ENCODE measurements around the gene AUTS2.
A peak's percentile ranks its signal among the peaks of the same experiment; 100 is the strongest.

AUTS2 gene

GRCh38 chr7:70040051-70040450 lies 441.8 kb downstream of the AUTS2 start:
- no peaks in the 10 kb centered on the region for H3K4me1 ChIP-seq (ENCODE audit: insufficient read depth, poor library complexity, severe bottlenecking)
- TF ChIP-seq CTCF (IDR thresholded peaks at IDR 0.05; ENCODE audit: poor library complexity, severe bottlenecking) = no peak
- ATAC-seq (ENCODE audit: low read depth) = no peak

GRCh38 chr7:70040970-70041766 lies 442.9 kb downstream of the AUTS2 start:
- peak; percentile 24 for TF ChIP-seq CTCF (IDR thresholded peaks at IDR 0.05; ENCODE audit: poor library complexity, severe bottlenecking)
- DNase-seq (ENCODE audit: low spot score) = no peak
- Histone ChIP-seq H3K4me1 (ENCODE audit: insufficient read depth, poor library complexity, severe bottlenecking) (no peaks in the 10 kb centered on the region), H3K27ac (ENCODE audit: poor library complexity, severe bottlenecking) (no peak overlapping the region), H3K27me3 (ENCODE audit: insufficient read depth, poor library complexity, severe bottlenecking) (no peaks in the 10 kb centered on the region), H3K4me3 (ENCODE audit: severe bottlenecking) (no peak overlapping the region), H3K9me3 (ENCODE audit: severe bottlenecking) (no peaks in the 10 kb centered on the region), H3K36me3 (ENCODE audit: low read depth) (no peaks in the 10 kb centered on the region)
- ATAC-seq (ENCODE audit: low read depth) = no peak

More at GRCh38 chr7:70040051-70040450, 441.8 kb downstream of the AUTS2 start:
- Histone ChIP-seq H3K27ac (ENCODE audit: poor library complexity, severe bottlenecking) (no peak overlapping the region), H3K27me3 (ENCODE audit: insufficient read depth, poor library complexity, severe bottlenecking) (no peaks in the 10 kb centered on the region), H3K36me3 (ENCODE audit: low read depth) (no peaks in the 10 kb centered on the region), H3K9me3 (ENCODE audit: severe bottlenecking) (no peaks in the 10 kb centered on the region), H3K4me3 (ENCODE audit: severe bottlenecking) (no peak overlapping the region)
- DNase-seq (ENCODE audit: low spot score) = no peak

- TF ChIP-seq CTCF (IDR thresholded peaks at IDR 0.05; ENCODE audit: poor library complexity, severe bottlenecking) = peak; percentile 19
- ATAC-seq (ENCODE audit: low read depth) (no peak), DNase-seq (ENCODE audit: low spot score) (no peak)
- Histone ChIP-seq H3K4me1 (ENCODE audit: insufficient read depth, poor library complexity, severe bottlenecking) (no peaks in the 10 kb centered on the region), H3K27me3 (ENCODE audit: insufficient read depth, poor library complexity, severe bottlenecking) (no peaks in the 10 kb centered on the region), H3K9me3 (ENCODE audit: severe bottlenecking) (no peaks in the 10 kb centered on the region), H3K4me3 (ENCODE audit: severe bottlenecking) (no peak overlapping the region), H3K27ac (ENCODE audit: poor library complexity, severe bottlenecking) (no peak overlapping the region), H3K36me3 (ENCODE audit: low read depth) (no peaks in the 10 kb centered on the region)
Measured at GRCh38 chr7:70042533-70042932, 444.3 kb downstream of the AUTS2 start.

GRCh38 chr7:70043015-70043538 lies 444.8 kb downstream of the AUTS2 start:
- no peak overlapping the region for H3K4me3 ChIP-seq (ENCODE audit: severe bottlenecking)
- H3K9me3 ChIP-seq (ENCODE audit: severe bottlenecking) = no peaks in the 10 kb centered on the region
- ATAC-seq (ENCODE audit: low read depth) (no peak), DNase-seq (ENCODE audit: low spot score) (no peak)
- TF ChIP-seq CTCF (IDR thresholded peaks at IDR 0.05; ENCODE audit: poor library complexity, severe bottlenecking) = no peak
- H3K27me3 ChIP-seq (ENCODE audit: insufficient read depth, poor library complexity, severe bottlenecking) = no peaks in the 10 kb centered on the region
- no peaks in the 10 kb centered on the region for H3K36me3 ChIP-seq (ENCODE audit: low read depth)
- no peak overlapping the region for H3K27ac ChIP-seq (ENCODE audit: poor library complexity, severe bottlenecking)
- H3K4me1 ChIP-seq (ENCODE audit: insufficient read depth, poor library complexity, severe bottlenecking) = no peaks in the 10 kb centered on the region

GRCh38 chr7:70044064-70044463 lies 445.8 kb downstream of the AUTS2 start:
- H3K9me3 ChIP-seq (ENCODE audit: severe bottlenecking) = no peaks in the 10 kb centered on the region
- ATAC-seq (ENCODE audit: low read depth) (no peak), DNase-seq (ENCODE audit: low spot score) (no peak)
- no peaks in the 10 kb centered on the region for H3K27me3 ChIP-seq (ENCODE audit: insufficient read depth, poor library complexity, severe bottlenecking)
- TF ChIP-seq CTCF (IDR thresholded peaks at IDR 0.05; ENCODE audit: poor library complexity, severe bottlenecking) = no peak
- no peaks in the 10 kb centered on the region for H3K36me3 ChIP-seq (ENCODE audit: low read depth)
- no peak overlapping the region for H3K27ac ChIP-seq (ENCODE audit: poor library complexity, severe bottlenecking)
- H3K4me1 ChIP-seq (ENCODE audit: insufficient read depth, poor library complexity, severe bottlenecking) = no peaks in the 10 kb centered on the region
- no peak overlapping the region for H3K4me3 ChIP-seq (ENCODE audit: severe bottlenecking)
